Peyer's patch (tissue), 4 donors: ENCODE measurements around the gene PANX2.

Experiments
- CTCF ChIP-seq, 6 experiments: fragments of 450-650 bp in 4 of 6; fragments of 200-600 bp in 2 of 6; sonication (generic) in 1 of 6; IDR thresholded peaks; one replicate each; pipeline ENCODE4 v1.5.1; 2017 to 2019; ENCODE audit warnings: antibody characterized with exemption in 6 of 6, mild to moderate bottlenecking in 3 of 6, moderate library complexity in 1 of 6
- POLR2A ChIP-seq, 2 donors: fragments of 450-650 bp; IDR thresholded peaks; one replicate each; pipeline ENCODE4 v1.5.1; 2017; ENCODE audit warnings: antibody characterized with exemption in 2 of 2, mild to moderate bottlenecking in 2 of 2, moderate library complexity in 2 of 2

DNA sequence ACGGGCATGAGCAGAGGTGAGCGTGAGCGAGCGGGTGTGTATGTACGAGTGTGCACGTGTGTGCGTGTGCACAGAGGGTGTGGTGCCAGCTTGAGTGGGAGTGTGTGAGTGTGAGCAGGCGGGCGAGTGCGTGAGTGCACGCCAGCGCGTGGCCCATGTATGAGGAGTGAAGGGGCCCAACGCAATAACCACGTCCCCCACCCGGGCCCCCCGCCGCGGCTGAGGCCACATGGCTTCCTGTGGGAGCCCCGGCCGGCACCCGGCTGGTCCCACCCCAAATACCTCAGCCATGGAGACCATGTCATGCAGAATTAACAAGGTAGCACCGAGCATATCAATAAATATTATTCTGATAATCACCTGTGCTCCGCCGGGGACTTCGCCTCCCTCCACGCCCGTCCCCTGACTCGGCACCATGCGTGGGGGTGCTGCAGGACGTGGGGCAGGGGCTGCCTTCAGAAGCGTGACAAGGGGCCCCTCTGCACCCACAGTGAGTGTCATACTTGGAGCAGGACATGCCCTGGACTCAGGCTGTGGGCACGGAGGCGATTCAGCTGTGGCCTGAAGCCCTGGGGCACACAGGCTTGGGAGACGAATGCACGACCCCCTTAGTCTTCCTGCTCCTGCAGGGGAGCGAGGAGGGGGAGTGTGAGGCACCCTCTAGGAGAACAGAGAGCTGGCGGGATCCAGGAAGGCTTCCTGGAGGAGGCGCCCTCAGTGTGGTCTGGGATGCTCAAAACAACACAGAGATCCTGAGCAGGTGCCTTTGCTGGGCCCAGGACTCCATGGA lies 9.6 kb downstream of the PANX2 start:
- TF ChIP-seq CTCF (IDR thresholded peaks at IDR 0.05) (no peak), POLR2A (IDR thresholded peaks at IDR 0.05) (no peak)
